GM12878 (cell line): ENCODE data around the gene MMP24. TPM values are rescaled to one million over a fixed set of nuclear protein-coding genes. Genes with fewer than 3 reads are reported as not detected.

Source experiments
- ATAC-seq: fragments of 200-7000 bp; cut with Tn5 transposase; 3 replicates; pipeline ENCODE4 v1.9.1; 2020; ENCODE audit warnings: mild to moderate bottlenecking, moderate library complexity
- BruUV-seq: library from RNA; stranded (reverse); fragments of 400-500 nt; replicated peaks from 2 replicates; lab custom pipeline; 2021; lab: Mats Ljungman, UMichigan
- CTCF ChIA-PET: fragments of 300-600 bp; sonication (Branson Sonifier 250); formaldehyde crosslinking; extraction: SDS; loops from one replicate; lab custom pipeline; 2021; ENCODE audit warnings: inconsistent platforms; lab: Yijun Ruan, JAX
- POLR2A ChIA-PET: fragments of 350-600 bp; formaldehyde crosslinking; extraction: SDS; loops from one replicate; lab custom pipeline; 2021; ENCODE audit warnings: inconsistent platforms; lab: Charles Lee
- RAD21 ChIA-PET: fragments of 300-600 bp; sonication (Branson Sonifier 250); formaldehyde crosslinking; loops from one replicate; lab custom pipeline; 2023; ENCODE audit warnings: antibody characterized with exemption; ENCODE audit not compliant: unreplicated experiment; lab: Charles Lee
- SMC1A ChIA-PET: fragments of 300-600 bp; sonication (Branson Sonifier 250); formaldehyde crosslinking; loops from one replicate; lab custom pipeline; 2023; ENCODE audit not compliant: unreplicated experiment, uncharacterized antibody; lab: Charles Lee
- DNase-seq: peaks from one replicate; pipeline ENCODE4 v3.0.0-alpha.2; 2011; ENCODE audit warnings: low read depth, low spot score
- FAIRE-seq: peaks from 3 replicates; lab custom pipeline; 2011; peaks lifted over from hg19 to GRCh38; lab: Jason Lieb, UNC
- H2AFZ ChIP-seq: 2 replicates; pipeline ENCODE4 v1.6.0; 2011; ENCODE audit warnings: low read depth, low read length, control low read depth; ENCODE audit not compliant: control insufficient read depth
- H3K27ac ChIP-seq: 2 replicates; pipeline ENCODE4 v1.5.1; 2011; ENCODE audit warnings: control low read depth; ENCODE audit not compliant: control insufficient read depth, insufficient read depth
- H3K27me3 ChIP-seq, 2 experiments: replicated peaks in 1 of 2; 2 replicates each; pipeline versions ENCODE4 v1.6.0 to v1.6.1; 2011; ENCODE audit warnings: low read length in 1 of 2; ENCODE audit not compliant: control insufficient read depth in 2 of 2, insufficient read depth in 2 of 2
- H3K36me3 ChIP-seq, 2 experiments: 2 replicates each; pipeline ENCODE4 v1.5.1; 2011; ENCODE audit warnings: low read length in 1 of 2; ENCODE audit not compliant: control insufficient read depth in 2 of 2, insufficient read depth in 2 of 2
- H3K4me1 ChIP-seq: 2 replicates; pipeline ENCODE4 v1.6.1; 2011; ENCODE audit warnings: mild to moderate bottlenecking, low read length, moderate library complexity, mixed read lengths; ENCODE audit not compliant: control insufficient read depth, insufficient read depth
- H3K4me2 ChIP-seq: 2 replicates; pipeline ENCODE4 v1.6.0; 2011; ENCODE audit warnings: control low read depth; ENCODE audit not compliant: control insufficient read depth, insufficient read depth
- H3K4me3 ChIP-seq: fragments of 200-600 bp; sonication (generic); 2 replicates; pipeline ENCODE4 v1.5.1; 2016
- H3K79me2 ChIP-seq: 2 replicates; pipeline ENCODE4 v1.6.0; 2011; ENCODE audit warnings: low read length; ENCODE audit not compliant: control insufficient read depth, insufficient read depth
- H3K9ac ChIP-seq: 2 replicates; pipeline ENCODE4 v1.8.0; 2011; ENCODE audit warnings: low read length, control low read depth, mixed read lengths; ENCODE audit not compliant: control insufficient read depth, insufficient read depth
- H3K9me3 ChIP-seq: replicated peaks from 3 replicates; pipeline ENCODE4 v1.5.1; 2011; ENCODE audit warnings: mild to moderate bottlenecking, low read length; ENCODE audit not compliant: control insufficient read depth, insufficient read depth
- H4K20me1 ChIP-seq: 2 replicates; pipeline ENCODE4 v1.6.0; 2011; ENCODE audit not compliant: control insufficient read depth, insufficient read depth
- CUX1 ChIP-seq: IDR thresholded peaks from 2 replicates; pipeline ENCODE4 v1.6.1; 2012; ENCODE audit warnings: improper control_type of control experiment, low read depth, low read length; ENCODE audit not compliant: insufficient replicate concordance
- IKZF1 ChIP-seq: fragments of 450-650 bp; conservative IDR thresholded peaks from 2 replicates; pipeline ENCODE4 v1.6.1; 2017; ENCODE audit warnings: antibody characterized with exemption, mild to moderate bottlenecking
- IRF4 ChIP-seq: IDR thresholded peaks from 2 replicates; pipeline ENCODE4 v1.6.1; 2011; ENCODE audit warnings: low read depth, low read length
- MLLT1 ChIP-seq: fragments of 450-650 bp; IDR thresholded peaks from 2 replicates; pipeline ENCODE4 v1.6.1; 2016; ENCODE audit warnings: mild to moderate bottlenecking
- SMAD5 ChIP-seq: IDR thresholded peaks from 2 replicates; pipeline ENCODE4 v1.6.1; 2016; ENCODE audit warnings: antibody characterized with exemption, low read depth
- TARDBP ChIP-seq: IDR thresholded peaks from 2 replicates; pipeline ENCODE4 v1.6.1; 2016; ENCODE audit warnings: borderline replicate concordance
- ZBTB4 ChIP-seq: fragments of 450-650 bp; formaldehyde crosslinking; IDR thresholded peaks from 2 replicates; pipeline ENCODE4 v1.4.0; 2022; ENCODE audit warnings: mild to moderate bottlenecking, moderate library complexity
- WGBS: methylation state at CpG from one replicate; pipeline ENCODE4 v1.1.6; 2016; ENCODE audit warnings: low lambda C conversion rate; ENCODE audit not compliant: insufficient replicate concordance, insufficient coverage; ENCODE audit errors: missing lambda C conversion rate; 5-methylcytosine and 5-hydroxymethylcytosine counted together
- in situ Hi-C: fragments of 300-500 bp; cut with MboI; formaldehyde crosslinking; loops from 9 replicates; pipeline ENCODE4 v1.14.3; 2018; ENCODE audit warnings: mixed read lengths
- intact Hi-C: fragments of 100-400 bp; cut with micrococcal nuclease; formaldehyde crosslinking; loops from one replicate; pipeline ENCODE4 v1.14.2; 2022; ENCODE audit not compliant: unreplicated experiment
- polyA plus RNA-seq, 11 experiments: library from polyadenylated mRNA; depleted of rRNA in 4 of 11; unstranded in 6 of 11; stranded (reverse) in 5 of 11; fragments of >200 nt; fragmentation: Nextera tagmentation in 4 of 11; fragmentation: Illumina TruSeq in 1 of 11; extraction: Ambion mirVana in 4 of 11; extraction: Trizol in 1 of 11; gene quantifications; 1 replicate in 1 of 11; 2 replicates in 10 of 11; pipeline versions ENCODE4 v1.2.1 to v1.2.3, GENCODE V29; 2011 to 2016; ENCODE audit warnings: inconsistent platforms in 2 of 11, missing spikeins in 2 of 11, low read depth in 1 of 11
- total RNA-seq, 4 experiments: library from RNA; depleted of rRNA in 3 of 4; stranded (reverse); fragments of >200 nt in 3 of 4; fragmentation: Illumina TruSeq in 1 of 4; extraction: Trizol in 1 of 4; gene quantifications; 2 replicates each; pipeline versions ENCODE4 v1.2.1 to v1.2.3, GENCODE V29; 2013 to 2021

The MMP24 gene
- total and polyA plus RNA-seq, 10 of the 15 experiments (the other 5 are each of a cell fraction or from before 2014, with no cell fraction given), result 0.01 to 0.11 (median 0.04) TPM; not detected in 5

DNA sequence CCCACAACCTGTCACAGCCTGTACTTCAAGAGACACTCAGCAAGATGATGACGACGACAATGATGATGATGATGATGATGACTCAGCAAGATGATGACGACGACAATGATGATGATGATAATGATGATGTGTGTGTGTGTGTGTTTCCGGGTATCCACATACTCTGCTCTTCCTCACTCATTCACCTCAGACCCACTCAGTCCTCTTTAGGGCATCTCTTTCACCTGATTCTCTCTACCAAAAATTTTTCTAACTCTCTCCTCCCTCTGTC, 59.3 kb downstream of the MMP24 start (continued):
- TF ChIP-seq IKZF1 (no peak), SMAD5 (no peak), CUX1 (no peak), TARDBP (no peak), IRF4 (no peak)

- POLR2A ChIA-PET, result interaction anchor here (0.7 kb wide), 1 partner anchor 16 kb away, joined by 4 read pairs; no protein-coding TSS in a partner anchor
- no TSS peak for BruUV-seq
- CTCF ChIA-PET, result interaction anchor here (1.3 kb wide), 1 partner anchor 9 kb away, joined by 4 read pairs; no protein-coding TSS in a partner anchor
- H3K4me1 ChIP-seq, result peaks cover 3% of the 10 kb centered on the region; the same call in 1 of the 2 replicates
- FAIRE-seq (no peak), DNase-seq (no peak), ATAC-seq (no peak)
- no peak overlapping the region for H3K9ac ChIP-seq
- TF ChIP-seq ZBTB4 (CRISPR knock-in tag) (no peak), MLLT1 (no peak)
- SMC1A ChIA-PET, result no interaction called here
- no peak overlapping the region for H3K27ac ChIP-seq
- no peaks in the 10 kb centered on the region for H3K9me3 ChIP-seq
- RAD21 ChIA-PET, result no interaction called here
- no peaks in the 10 kb centered on the region; a peak in 1 of 4 replicates for H3K36me3 ChIP-seq
- H4K20me1 ChIP-seq, result no peaks in the 10 kb centered on the region
- H3K4me2 ChIP-seq, result no peak overlapping the region
- no peaks in the 10 kb centered on the region for H3K27me3 ChIP-seq
- 82% methylated on average over 12 of the region's 12 CpGs for WGBS
- intact Hi-C loops, result no loop called here
- no peak overlapping the region for H2AFZ ChIP-seq
- in situ Hi-C loops, result no loop called here
- peaks cover 24% of the 10 kb centered on the region for H3K79me2 ChIP-seq
- H3K4me3 ChIP-seq, result no peak overlapping the region
Observed at GRCh38 chr20:35286077-35286898, 59.8 kb downstream of the MMP24 start.
